Activated T-cell treated with anti-CD3 and anti-CD28 coated beads for 4 hours (primary cell): ENCODE data around the gene STRN.
A peak's percentile ranks its signal among the peaks of the same experiment; 100 is the strongest.
"Not testable (repeated sequence)": the region's sequence is repeated elsewhere in the genome, so short reads cannot be mapped to it uniquely, and the experiment has no call there.

Experiments used
- DNase-seq: peaks from one replicate; pipeline ENCODE4 v3.0.0-alpha.2; 2020

Gene STRN

GRCh38 chr2:36824683-36825082 lies 141.7 kb downstream of the STRN start:
- DNase-seq: not testable (repeated sequence)

GRCh38 chr2:36824273-36824672 lies 142.1 kb downstream of the STRN start:
- no peak for DNase-seq

DNA sequence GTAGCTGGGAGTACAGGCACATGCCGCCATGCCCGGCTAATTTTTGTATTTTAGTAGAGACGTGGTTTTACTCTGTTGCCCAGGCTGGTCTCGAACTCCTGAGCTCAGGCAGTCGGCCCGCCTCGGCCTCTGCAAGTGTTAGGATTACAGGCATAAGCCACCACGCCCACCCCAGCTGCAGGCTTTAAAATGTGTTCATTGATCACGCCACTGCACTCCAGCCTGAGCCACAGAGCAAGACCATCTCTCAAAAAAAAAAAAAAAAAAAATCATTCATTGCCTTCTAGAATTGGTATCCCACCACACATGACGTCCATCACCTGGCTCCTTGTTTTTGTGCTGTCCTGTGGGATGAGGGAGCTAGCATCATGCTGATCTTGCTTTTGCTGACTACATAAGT lies 142.5 kb downstream of the STRN start:
- no peak for DNase-seq

DNA sequence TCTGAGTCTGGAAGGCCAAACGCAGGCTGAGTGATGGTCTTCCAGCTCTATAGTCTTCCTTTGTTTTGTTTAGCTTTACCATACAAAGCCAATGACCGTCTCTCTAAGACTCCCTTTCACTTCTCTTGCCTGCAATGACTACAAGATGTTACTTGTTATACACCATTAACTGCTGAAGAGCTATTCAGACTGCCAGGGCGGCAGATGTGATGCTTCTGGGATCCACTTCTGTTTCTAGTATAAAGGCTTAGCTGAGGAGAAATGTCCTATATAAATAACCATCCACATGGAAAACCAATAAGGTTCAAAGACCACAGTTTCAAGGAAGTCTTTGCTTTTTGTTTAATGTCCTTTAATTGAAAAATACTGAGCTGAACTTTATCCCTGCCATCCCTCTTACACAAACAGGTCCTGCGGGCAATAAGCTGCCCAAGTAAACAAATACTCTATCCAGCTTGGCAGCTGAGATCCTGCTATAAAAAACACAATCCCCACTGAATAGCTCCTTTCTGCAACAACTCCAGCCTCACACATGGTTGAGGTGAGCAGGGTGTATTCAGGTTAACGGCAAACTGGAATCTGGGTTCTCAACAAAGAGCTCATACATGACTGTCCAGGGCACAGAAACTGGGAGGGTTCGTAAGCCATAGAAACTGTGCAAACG lies 145.3 kb downstream of the STRN start:
- no peak for DNase-seq

DNA sequence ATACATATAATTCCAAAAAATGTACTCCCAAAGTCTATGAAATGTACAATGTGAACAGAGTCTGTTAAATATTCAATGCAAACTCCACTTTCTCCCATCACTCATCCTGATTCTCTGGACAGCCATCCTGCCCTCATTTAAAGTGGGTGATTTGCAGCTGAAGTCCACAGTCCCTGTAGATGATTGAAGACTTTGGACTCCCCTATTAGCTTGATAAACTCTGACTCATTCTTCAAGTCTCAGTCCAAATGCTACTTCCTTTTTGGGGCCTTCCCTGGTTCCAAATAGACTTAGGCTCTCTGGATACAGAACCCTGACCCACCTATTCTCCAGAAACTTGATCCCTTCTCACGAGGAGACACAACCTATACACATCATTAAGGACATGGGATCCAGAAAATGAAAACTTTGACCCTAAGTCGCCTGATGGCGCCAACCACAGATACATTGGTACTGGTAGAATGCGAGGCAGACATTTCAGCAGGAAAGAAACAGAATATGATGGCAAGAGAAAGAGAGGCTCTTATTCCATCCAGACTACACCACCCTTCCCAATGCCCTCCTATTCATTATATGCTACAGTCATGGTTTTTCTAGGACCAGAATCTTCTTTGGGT lies 147.1 kb downstream of the STRN start:
- no peak for DNase-seq

- no peak for DNase-seq
These were observed 147.8 kb downstream of the STRN start for GRCh38 chr2:36818542-36818941.

GRCh38 chr2:36812196-36812595 lies 154.1 kb downstream of the STRN start:
- no peak for DNase-seq

- no peak for DNase-seq
These were observed 155.3 kb downstream of the STRN start for GRCh38 chr2:36811071-36811470.

- DNase-seq: no peak
These were observed 157.3 kb downstream of the STRN start for GRCh38 chr2:36809069-36809445.

GRCh38 chr2:36808386-36809068 lies 157.8 kb downstream of the STRN start:
- no peak for DNase-seq

DNA sequence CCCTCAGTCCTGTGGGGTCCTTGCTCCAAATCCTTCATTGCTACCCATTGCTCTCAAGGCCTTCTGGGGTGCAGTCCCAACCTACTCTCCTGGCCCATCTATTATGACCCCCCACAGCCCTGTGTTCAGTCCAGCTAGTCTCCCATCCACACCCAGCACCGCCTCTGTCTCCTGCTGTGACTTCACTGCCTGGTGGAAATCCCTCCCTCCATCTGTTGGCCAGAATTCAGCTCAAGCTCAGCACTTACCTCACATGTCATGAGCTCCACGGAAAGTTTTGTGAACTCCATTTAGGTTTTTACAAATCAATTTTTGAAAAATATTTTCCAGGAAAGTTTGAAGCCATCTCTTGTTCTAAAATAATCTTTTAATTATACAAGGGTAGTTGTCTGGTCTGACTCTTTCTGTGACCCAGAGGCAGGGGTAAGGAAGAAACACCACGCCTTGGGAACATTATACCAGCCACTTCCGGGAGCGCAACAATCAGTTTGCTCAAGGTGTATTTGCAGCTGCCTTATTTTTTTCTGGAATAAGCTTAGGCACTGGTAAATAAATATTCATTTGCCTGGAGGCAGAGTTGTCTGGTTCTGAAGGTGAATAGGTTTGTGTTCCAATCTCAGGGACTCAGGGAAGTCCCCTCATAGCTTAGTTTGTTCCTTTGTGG lies 159.0 kb downstream of the STRN start:
- DNase-seq: no peak

DNA sequence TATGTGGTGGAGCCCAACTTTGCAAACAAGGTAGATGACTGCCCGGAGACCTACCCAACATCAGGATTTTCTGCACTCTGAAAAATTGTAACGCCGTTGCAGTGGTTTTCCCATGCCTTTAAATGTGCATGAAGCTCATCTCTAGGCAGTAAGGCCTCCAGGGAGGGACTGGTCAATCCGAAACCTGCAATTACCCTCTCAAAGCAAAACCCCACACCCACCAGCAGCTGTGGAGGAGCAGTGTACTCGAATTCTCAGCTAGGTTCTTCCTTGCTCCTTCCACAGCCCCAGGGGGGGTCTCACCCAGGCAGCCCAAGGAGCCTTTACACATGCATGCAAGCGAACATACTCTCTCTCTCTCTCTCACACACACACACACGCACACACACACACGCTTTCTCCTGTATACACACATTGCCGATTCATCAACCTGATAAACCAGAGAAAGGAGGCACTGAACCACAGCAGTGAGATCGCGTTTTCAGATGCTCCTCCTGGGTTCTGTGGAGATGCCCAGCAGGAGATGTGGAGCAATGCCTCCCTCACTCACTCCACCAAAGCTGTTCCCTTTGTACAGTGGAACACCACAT lies 160.6 kb downstream of the STRN start:
- DNase-seq: no peak

DNA sequence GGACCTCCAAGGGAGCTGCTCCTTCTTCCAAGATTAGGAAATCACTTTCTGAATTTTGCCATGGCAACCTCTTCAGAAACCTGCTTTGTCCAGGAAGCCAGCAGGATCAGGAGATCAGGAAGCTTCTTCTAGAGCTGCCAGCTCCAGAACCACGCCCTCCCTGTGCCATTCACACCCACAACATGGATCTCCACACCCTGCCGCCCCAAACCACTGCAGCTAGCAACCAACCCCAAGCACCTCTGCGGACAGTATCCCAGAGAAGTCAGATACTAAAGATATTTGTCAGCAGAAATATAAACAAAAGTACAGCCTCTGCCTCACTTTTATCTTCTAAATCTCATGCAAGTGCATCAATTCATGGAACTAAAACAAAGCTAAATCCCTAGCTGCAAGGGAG lies 163.4 kb downstream of the STRN start:
- DNase-seq: no peak

DNA sequence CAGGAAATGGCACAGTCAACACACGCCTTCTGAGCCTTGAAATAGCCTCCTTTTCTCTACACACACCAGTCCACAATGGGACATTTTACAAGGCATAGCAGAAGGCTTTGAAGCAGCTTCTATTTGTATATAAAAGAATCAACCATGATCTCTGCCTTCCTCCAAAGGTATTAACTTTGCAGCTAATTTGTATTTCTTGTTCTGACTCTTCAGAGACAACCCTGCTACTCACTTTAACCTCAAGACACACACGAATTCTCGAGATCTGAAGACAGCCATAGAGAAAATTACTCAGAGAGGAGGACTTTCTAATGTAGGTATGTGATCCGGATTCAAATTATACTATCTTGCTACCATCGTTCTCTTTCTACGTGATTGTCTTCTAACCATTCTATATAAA lies 165.2 kb downstream of the STRN start:
- DNase-seq: no peak

GRCh38 chr2:36800381-36800780 lies 166.0 kb downstream of the STRN start:
- peak; percentile 11 for DNase-seq

GRCh38 chr2:36798724-36799123 lies 167.6 kb downstream of the STRN start:
- no peak for DNase-seq

DNA sequence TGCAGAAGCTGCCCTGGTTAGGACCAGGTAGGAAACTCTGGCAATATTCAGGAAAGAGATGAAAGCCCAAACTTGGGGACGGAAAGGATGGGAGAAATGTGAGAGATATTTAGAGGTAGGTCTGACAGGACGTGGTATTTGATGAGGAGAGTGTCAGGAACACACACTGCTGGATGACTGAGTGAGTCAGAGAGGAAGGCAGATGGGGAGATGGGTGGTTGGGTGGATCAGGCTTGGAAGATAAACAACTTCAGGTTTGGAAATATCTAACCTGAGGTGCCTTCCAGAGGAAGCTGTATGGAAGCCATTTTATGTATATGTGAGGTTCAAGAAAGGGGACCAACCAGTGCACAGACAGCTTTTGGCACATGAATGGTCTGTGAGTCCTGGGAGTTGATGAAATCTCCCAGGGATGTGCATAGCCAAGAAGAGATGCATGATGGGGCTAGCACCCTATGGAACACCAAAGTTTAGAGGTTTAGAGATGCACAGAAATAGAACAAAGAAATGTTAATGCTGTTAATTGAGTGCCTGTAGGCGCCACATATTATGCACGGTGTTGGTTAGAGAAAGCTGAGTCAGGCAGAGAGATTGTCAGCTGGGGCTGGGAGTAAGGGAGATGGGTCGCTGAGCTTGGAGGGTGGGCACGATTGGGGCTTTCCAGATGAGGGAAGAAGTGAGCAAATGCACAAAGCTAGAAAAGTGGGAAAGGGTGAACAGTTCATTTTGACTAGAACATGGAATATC lies 168.8 kb downstream of the STRN start:
- no peak for DNase-seq
